Left lung (tissue), 10 donors: Measurements from ENCODE around the gene INHBE. TPM values are rescaled to one million over a fixed set of nuclear protein-coding genes. Genes with fewer than 3 reads are reported as not detected.

Experiments
- ATAC-seq: fragments of 200-7000 bp; cut with Tn5 transposase; one replicate; pipeline ENCODE4 v1.9.1; 2020; ENCODE audit warnings: moderate library complexity
- DNase-seq, 4 donors: peaks; one replicate each; pipeline ENCODE4 v3.0.0-alpha.2; 2013 to 2020
- H3K27ac ChIP-seq, 2 donors: fragments of 200-600 bp; sonication (generic) in 1 of 2; one replicate each; pipeline versions ENCODE4 v1.5.0 to v1.8.0; 2020 to 2021
- H3K27me3 ChIP-seq, 2 donors: fragments of 200-600 bp; sonication (generic) in 1 of 2; one replicate each; pipeline versions ENCODE4 v1.5.0 to v1.8.0; 2020 to 2021
- H3K36me3 ChIP-seq, 2 donors: fragments of 200-600 bp; sonication (generic) in 1 of 2; one replicate each; pipeline versions ENCODE4 v1.5.0 to v1.8.0; 2020 to 2021
- H3K4me1 ChIP-seq, 2 donors: fragments of 200-600 bp; one replicate each; pipeline ENCODE4 v1.8.0; 2021
- H3K4me3 ChIP-seq, 2 donors: fragments of 200-600 bp; sonication (generic) in 1 of 2; one replicate each; pipeline versions ENCODE4 v1.5.0 to v1.8.0; 2020 to 2021; ENCODE audit warnings: mild to moderate bottlenecking in 1 of 2
- H3K9me3 ChIP-seq, 2 donors: fragments of 200-600 bp; sonication (generic) in 1 of 2; one replicate each; pipeline versions ENCODE4 v1.5.0 to v1.8.0; 2020 to 2021
- intact Hi-C, 2 donors: fragments of 100-400 bp; cut with DNase I; formaldehyde crosslinking; loops; one replicate each; pipeline versions ENCODE4 v1.11.2 to v1.14.2; 2022
- polyA plus RNA-seq, 6 donors: library from polyadenylated mRNA; unstranded; fragments of 120-200 nt; gene quantifications; one replicate each; pipeline ENCODE4 v1.2.1, GENCODE V29; 2013; ENCODE audit not compliant: insufficient read length in 6 of 6
- total RNA-seq, 2 donors: library from RNA; stranded (reverse); fragmentation: NEBNext Ultra II Directional; extraction: Animal tissue kit (Norgen Biotek cat#: 25700); gene quantifications; one replicate each; pipeline ENCODE4 v1.2.1, GENCODE V29; 2021
- TF ChIP-seq, protein P1 (sequence below), 2 donors: fragments of 200-600 bp; sonication (generic) in 1 of 2; IDR thresholded peaks; one replicate each; pipeline versions ENCODE4 v1.5.0 to v1.8.0; 2021; ENCODE audit warnings: antibody characterized with exemption in 2 of 2
- donor health status: DM: no; HTN: yes; CAD: no.
- donor health status: DM: no; HTN: no; CAD: no.

The INHBE gene
- total and polyA plus RNA-seq, 8 donors: 0.52 to 1.4 (median 0.77) TPM; not detected in 1

GRCh38 chr12:57467915-57468314 lies 12.8 kb downstream of the INHBE start:
- Histone ChIP-seq H3K4me1 (peaks cover 0 to 22% of the 10 kb centered on the region in 2 donors), H3K27ac (no peak overlapping the region), H3K9me3 (no peaks in the 10 kb centered on the region), H3K36me3 (peaks cover 0 to 58% of the 10 kb centered on the region in 2 donors), H3K4me3 (no peak overlapping the region), H3K27me3 (peaks cover 0 to 38% of the 10 kb centered on the region in 2 donors)
- intact Hi-C loops: no loop called here
- DNase-seq (no peak), ATAC-seq (no peak)
- TF ChIP-seq, protein P1, sequence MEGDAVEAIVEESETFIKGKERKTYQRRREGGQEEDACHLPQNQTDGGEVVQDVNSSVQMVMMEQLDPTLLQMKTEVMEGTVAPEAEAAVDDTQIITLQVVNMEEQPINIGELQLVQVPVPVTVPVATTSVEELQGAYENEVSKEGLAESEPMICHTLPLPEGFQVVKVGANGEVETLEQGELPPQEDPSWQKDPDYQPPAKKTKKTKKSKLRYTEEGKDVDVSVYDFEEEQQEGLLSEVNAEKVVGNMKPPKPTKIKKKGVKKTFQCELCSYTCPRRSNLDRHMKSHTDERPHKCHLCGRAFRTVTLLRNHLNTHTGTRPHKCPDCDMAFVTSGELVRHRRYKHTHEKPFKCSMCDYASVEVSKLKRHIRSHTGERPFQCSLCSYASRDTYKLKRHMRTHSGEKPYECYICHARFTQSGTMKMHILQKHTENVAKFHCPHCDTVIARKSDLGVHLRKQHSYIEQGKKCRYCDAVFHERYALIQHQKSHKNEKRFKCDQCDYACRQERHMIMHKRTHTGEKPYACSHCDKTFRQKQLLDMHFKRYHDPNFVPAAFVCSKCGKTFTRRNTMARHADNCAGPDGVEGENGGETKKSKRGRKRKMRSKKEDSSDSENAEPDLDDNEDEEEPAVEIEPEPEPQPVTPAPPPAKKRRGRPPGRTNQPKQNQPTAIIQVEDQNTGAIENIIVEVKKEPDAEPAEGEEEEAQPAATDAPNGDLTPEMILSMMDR (IDR thresholded peaks at IDR 0.05): no peak

DNA sequence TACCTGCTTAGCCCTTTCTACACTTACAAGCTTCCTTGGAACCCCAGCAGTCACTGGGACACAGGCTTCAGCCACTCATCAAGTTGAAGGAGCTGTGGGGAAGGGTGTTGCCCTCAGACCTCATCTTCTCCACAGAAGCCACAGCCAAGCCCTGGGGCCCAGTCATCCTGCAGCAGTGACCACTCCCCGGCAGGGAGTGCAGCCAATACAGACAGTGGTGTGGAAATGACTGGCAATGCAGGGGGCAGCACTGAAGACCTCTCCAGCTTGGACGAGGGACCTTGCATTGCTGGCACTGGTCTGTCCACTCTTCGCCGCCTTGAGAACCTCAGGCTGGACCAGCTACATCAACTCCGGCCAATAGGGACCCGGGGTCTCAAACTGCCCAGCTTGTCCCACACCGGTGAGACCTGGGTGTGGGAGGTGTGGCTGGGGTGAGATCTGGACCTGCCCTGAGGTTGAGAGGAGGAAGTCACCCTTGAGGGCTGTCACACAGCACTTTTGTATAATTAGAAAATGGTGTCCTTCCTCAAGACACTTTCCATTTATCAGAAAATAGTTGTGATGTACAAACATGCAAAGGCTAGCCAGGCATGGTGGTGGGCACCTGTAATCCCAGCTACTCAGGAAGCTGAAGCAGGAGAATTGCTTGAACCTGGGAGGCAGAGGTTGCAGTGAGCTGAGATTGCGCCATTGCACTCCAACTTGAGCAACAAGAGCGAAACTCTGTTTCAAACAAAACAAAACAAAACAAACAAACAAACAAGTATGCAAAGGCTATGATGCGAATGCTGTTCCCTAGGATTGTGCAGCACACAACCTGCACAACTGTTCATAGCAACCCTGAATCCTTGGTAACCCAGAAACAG lies 14.4 kb downstream of the INHBE start:
- H3K36me3 ChIP-seq: peaks cover 0 to 73% of the 10 kb centered on the region in 2 donors
- intact Hi-C loops: no loop called here
- DNase-seq: no peak
- no peak overlapping the region for H3K4me3 ChIP-seq
- peaks cover 0 to 27% of the 10 kb centered on the region in 2 donors for H3K4me1 ChIP-seq
- peak overlapping the region in 1 of 2 donors; percentile 51 for H3K27ac ChIP-seq
- H3K27me3 ChIP-seq: peaks cover 4 to 43% of the 10 kb centered on the region in 2 donors
- no peaks in the 10 kb centered on the region for H3K9me3 ChIP-seq
- ATAC-seq: no peak
- TF ChIP-seq, protein P1 (IDR thresholded peaks at IDR 0.05): no peak

DNA sequence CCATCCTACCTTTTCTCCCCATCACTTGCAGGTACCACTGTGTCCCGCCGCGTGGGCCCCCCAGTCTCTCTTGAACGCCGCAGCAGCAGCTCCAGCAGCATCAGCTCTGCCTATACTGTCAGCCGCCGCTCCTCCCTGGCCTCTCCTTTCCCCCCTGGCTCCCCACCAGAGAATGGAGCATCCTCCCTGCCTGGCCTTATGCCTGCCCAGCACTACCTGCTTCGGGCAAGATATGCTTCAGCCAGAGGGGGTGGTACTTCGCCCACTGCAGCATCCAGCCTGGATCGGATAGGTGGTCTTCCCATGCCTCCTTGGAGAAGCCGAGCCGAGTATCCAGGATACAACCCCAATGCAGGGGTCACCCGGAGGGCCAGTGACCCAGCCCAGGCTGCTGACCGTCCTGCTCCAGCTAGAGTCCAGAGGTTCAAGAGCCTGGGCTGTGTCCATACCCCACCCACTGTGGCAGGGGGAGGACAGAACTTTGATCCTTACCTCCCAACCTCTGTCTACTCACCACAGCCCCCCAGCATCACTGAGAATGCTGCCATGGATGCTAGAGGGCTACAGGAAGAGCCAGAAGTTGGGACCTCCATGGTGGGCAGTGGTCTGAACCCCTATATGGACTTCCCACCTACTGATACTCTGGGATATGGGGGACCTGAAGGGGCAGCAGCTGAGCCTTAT lies 15.3 kb downstream of the INHBE start:
- H3K27ac ChIP-seq: peak overlapping the region in 1 of 2 donors; percentile 51
- intact Hi-C loops: no loop called here
- H3K9me3 ChIP-seq: no peaks in the 10 kb centered on the region
- peaks cover 0 to 36% of the 10 kb centered on the region in 2 donors for H3K4me1 ChIP-seq
- peaks cover 12 to 47% of the 10 kb centered on the region in 2 donors for H3K27me3 ChIP-seq
- no peak overlapping the region for H3K4me3 ChIP-seq
- DNase-seq (no peak), ATAC-seq (no peak)
- TF ChIP-seq, protein P1 (IDR thresholded peaks at IDR 0.05): no peak
- peaks cover 0 to 82% of the 10 kb centered on the region in 2 donors for H3K36me3 ChIP-seq

DNA sequence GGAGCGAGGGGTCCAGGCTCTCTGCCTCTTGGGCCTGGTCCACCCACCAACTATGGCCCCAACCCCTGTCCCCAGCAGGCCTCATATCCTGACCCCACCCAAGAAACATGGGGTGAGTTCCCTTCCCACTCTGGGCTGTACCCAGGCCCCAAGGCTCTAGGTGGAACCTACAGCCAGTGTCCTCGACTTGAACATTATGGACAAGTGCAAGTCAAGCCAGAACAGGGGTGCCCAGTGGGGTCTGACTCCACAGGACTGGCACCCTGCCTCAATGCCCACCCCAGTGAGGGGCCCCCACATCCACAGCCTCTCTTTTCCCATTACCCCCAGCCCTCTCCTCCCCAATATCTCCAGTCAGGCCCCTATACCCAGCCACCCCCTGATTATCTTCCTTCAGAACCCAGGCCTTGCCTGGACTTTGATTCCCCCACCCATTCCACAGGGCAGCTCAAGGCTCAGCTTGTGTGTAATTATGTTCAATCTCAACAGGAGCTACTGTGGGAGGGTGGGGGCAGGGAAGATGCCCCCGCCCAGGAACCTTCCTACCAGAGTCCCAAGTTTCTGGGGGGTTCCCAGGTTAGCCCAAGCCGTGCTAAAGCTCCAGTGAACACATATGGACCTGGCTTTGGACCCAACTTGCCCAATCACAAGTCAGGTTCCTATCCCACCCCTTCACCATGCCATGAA lies 16.0 kb downstream of the INHBE start:
- TF ChIP-seq, protein P1 (IDR thresholded peaks at IDR 0.05): no peak
- DNase-seq (no peak), ATAC-seq (no peak)
- Histone ChIP-seq H3K4me3 (no peak overlapping the region), H3K27me3 (peaks cover 17 to 53% of the 10 kb centered on the region in 2 donors), H3K27ac (peak overlapping the region in 1 of 2 donors; percentile 51), H3K9me3 (no peaks in the 10 kb centered on the region), H3K36me3 (peaks cover 0 to 84% of the 10 kb centered on the region in 2 donors), H3K4me1 (peaks cover 0 to 42% of the 10 kb centered on the region in 2 donors)
- intact Hi-C loops: no loop called here
